Measurements from ENCODE around the gene PAK5. TPM values are rescaled to one million over a fixed set of nuclear protein-coding genes. Genes with fewer than 3 reads are reported as not detected.

The PAK5 gene
- total RNA-seq, 1 donor from 2014 or later, result 0.25 TPM

DNA sequence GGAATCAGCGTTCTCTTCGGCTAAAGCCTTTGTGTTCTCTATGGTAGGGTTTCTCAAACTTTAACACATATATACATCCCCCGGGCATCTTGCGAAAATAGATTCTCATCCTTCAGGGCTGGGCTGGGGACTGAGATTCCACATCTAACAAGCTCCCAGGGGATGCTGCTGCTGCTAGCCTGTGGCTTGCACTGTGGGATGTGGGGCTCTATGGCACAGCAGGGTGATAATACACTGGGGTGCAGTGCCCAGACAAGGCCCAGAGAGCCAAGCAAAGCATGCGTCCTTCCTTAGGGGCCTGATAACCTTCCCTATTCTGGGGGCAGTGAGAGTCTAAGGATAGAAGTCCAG is 222.4 kb downstream of the PAK5 start:
- H3K9me3 ChIP-seq, result no peaks in the 10 kb centered on the region
- no peak for TF ChIP-seq POLR2AphosphoS5 (IDR thresholded peaks at IDR 0.05; ENCODE audit: insufficient read depth in 1 of 2, low read depth in 1 of 2)
- no peak for TF ChIP-seq POLR2A (IDR thresholded peaks at IDR 0.05)
- TF ChIP-seq, protein P1, sequence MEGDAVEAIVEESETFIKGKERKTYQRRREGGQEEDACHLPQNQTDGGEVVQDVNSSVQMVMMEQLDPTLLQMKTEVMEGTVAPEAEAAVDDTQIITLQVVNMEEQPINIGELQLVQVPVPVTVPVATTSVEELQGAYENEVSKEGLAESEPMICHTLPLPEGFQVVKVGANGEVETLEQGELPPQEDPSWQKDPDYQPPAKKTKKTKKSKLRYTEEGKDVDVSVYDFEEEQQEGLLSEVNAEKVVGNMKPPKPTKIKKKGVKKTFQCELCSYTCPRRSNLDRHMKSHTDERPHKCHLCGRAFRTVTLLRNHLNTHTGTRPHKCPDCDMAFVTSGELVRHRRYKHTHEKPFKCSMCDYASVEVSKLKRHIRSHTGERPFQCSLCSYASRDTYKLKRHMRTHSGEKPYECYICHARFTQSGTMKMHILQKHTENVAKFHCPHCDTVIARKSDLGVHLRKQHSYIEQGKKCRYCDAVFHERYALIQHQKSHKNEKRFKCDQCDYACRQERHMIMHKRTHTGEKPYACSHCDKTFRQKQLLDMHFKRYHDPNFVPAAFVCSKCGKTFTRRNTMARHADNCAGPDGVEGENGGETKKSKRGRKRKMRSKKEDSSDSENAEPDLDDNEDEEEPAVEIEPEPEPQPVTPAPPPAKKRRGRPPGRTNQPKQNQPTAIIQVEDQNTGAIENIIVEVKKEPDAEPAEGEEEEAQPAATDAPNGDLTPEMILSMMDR (IDR thresholded peaks at IDR 0.05), result no peak
- no peaks in the 10 kb centered on the region for H3K27me3 ChIP-seq
- DNase-seq (ENCODE audit: extremely low spot score in 2 of 2), result no peak
- intact Hi-C loops (cut with DNase I), result no loop called here
- no peaks in the 10 kb centered on the region for H3K36me3 ChIP-seq
- H3K4me3 ChIP-seq, result no peak overlapping the region
- no peaks in the 10 kb centered on the region for H3K4me1 ChIP-seq
- no peak overlapping the region for H3K27ac ChIP-seq

DNA sequence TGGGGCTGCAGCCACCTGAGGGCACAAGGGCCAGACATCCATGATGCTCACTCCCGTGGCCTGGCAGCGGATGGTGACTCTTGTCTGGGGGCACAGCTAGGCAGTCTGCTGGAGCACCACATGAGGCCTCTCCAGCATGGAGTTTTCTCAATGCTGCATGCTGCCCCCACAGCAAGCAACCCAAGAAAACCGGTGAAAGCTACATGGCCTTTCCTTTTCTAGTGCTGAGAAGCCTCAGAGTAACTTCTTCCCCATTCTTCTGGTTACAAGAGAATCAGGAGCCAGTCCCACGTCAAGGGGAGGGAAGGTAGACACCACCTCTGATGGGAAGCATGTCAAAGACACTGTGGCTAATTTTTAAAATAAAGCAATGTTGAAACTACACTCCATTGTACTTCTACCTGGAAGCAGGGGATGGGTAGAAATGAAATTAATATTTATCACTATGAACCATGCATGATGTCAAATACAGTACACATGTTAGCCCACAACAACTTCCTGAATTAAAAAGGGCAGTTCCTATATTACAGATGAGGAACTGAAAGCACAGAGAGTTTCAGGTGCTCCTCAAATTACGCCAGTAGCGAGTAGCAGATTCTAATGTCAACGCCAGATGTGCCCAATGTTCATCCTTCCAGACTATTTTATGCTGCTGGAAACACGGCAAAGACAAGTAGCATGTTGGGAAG is 223.0 kb downstream of the PAK5 start:
- H3K36me3 ChIP-seq, result no peaks in the 10 kb centered on the region
- no peaks in the 10 kb centered on the region for H3K27me3 ChIP-seq
- H3K27ac ChIP-seq, result no peak overlapping the region
- H3K9me3 ChIP-seq, result no peaks in the 10 kb centered on the region
- TF ChIP-seq, protein P1 (IDR thresholded peaks at IDR 0.05), result no peak
- no peak for TF ChIP-seq POLR2A (IDR thresholded peaks at IDR 0.05)
- TF ChIP-seq POLR2AphosphoS5 (IDR thresholded peaks at IDR 0.05; ENCODE audit: insufficient read depth in 1 of 2, low read depth in 1 of 2), result no peak
- intact Hi-C loops (cut with DNase I), result no loop called here
- no peaks in the 10 kb centered on the region for H3K4me1 ChIP-seq
- no peak for DNase-seq (ENCODE audit: extremely low spot score in 2 of 2)
- no peak overlapping the region for H3K4me3 ChIP-seq

DNA sequence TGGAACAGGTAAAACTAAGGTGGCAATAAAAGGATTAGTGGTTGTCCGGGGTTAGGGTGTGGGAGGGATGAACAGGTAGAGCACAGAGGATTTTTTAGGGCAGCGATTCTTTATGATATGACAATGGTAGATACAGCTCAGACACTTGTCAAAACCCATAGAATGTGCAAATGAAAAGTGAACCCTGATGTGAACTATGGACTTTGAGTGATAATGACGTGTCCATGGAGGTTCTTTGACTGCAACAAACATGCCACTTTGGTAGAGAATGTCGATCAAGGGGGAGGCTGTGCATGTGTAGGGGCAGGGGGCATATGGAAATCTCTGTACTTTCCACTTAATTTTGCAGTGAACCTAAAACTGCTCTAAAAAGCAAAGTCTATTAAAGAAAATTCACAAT is 223.8 kb downstream of the PAK5 start:
- H3K4me3 ChIP-seq, result no peak overlapping the region
- H3K9me3 ChIP-seq, result no peaks in the 10 kb centered on the region
- TF ChIP-seq POLR2AphosphoS5 (IDR thresholded peaks at IDR 0.05; ENCODE audit: insufficient read depth in 1 of 2, low read depth in 1 of 2) (no peak), POLR2A (IDR thresholded peaks at IDR 0.05) (no peak)
- TF ChIP-seq, protein P1 (IDR thresholded peaks at IDR 0.05), result no peak
- intact Hi-C loops (cut with DNase I), result no loop called here
- no peak overlapping the region for H3K27ac ChIP-seq
- H3K27me3 ChIP-seq, result no peaks in the 10 kb centered on the region
- H3K36me3 ChIP-seq, result no peaks in the 10 kb centered on the region
- no peak for DNase-seq (ENCODE audit: extremely low spot score in 2 of 2)
- no peaks in the 10 kb centered on the region for H3K4me1 ChIP-seq

DNA sequence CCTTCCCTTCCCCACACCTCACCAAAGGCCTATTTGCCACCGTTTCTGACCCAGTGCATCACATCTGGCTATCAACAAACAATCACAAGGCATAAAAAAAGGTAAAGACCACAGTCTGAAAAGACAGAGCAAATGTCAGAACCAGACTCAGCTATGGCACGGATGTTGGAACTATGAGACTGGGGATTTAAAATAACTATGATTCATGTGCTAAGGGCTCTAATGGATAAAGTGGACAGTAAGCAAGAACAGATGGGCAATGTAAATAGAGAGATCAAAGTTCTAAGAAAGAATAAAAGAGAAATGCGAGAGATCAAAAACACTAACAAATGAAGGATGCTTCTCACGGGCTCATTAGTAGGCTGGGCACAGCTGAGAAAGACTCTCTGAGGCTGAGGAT is 225.0 kb downstream of the PAK5 start:
- no peak for DNase-seq (ENCODE audit: extremely low spot score in 2 of 2)
- Histone ChIP-seq H3K9me3 (no peaks in the 10 kb centered on the region), H3K4me1 (no peaks in the 10 kb centered on the region), H3K27ac (no peak overlapping the region), H3K27me3 (no peaks in the 10 kb centered on the region), H3K4me3 (no peak overlapping the region), H3K36me3 (no peaks in the 10 kb centered on the region)
- intact Hi-C loops (cut with DNase I), result no loop called here
- TF ChIP-seq POLR2AphosphoS5 (IDR thresholded peaks at IDR 0.05; ENCODE audit: insufficient read depth in 1 of 2, low read depth in 1 of 2) (no peak), POLR2A (IDR thresholded peaks at IDR 0.05) (no peak)
- TF ChIP-seq, protein P1 (IDR thresholded peaks at IDR 0.05), result no peak

DNA sequence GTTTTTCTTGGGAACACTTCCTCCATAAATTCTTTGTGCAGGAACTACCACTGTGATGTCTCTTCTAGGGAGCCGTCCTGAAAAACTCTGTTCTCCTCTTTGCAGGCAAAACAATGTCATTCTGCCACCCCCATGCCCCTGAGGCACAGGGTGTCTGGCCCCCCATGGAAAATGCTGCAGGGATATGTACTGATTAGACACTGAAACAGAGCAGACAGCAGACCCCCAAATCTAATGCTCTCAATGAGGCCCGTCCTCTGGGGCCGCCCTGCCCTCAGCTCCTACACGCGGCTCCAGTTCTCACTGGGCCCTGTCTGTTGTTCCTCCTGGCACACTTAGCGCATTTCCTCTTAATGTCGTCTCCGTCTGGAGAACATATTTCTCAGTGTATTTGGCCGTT is 227.0 kb downstream of the PAK5 start:
- H3K9me3 ChIP-seq, result no peaks in the 10 kb centered on the region
- no peaks in the 10 kb centered on the region for H3K27me3 ChIP-seq
- H3K36me3 ChIP-seq, result no peaks in the 10 kb centered on the region
- TF ChIP-seq, protein P1 (IDR thresholded peaks at IDR 0.05), result no peak
- TF ChIP-seq POLR2A (IDR thresholded peaks at IDR 0.05) (no peak), POLR2AphosphoS5 (IDR thresholded peaks at IDR 0.05; ENCODE audit: insufficient read depth in 1 of 2, low read depth in 1 of 2) (no peak)
- no peak for DNase-seq (ENCODE audit: extremely low spot score in 2 of 2)
- H3K27ac ChIP-seq, result no peak overlapping the region
- no peak overlapping the region for H3K4me3 ChIP-seq
- no peaks in the 10 kb centered on the region for H3K4me1 ChIP-seq
- intact Hi-C loops (cut with DNase I), result no loop called here
